ENCODE measurements around the gene MESP2. TPM values are rescaled to one million over a fixed set of nuclear protein-coding genes. Genes with fewer than 3 reads are reported as not detected.
A peak's percentile ranks its signal among the peaks of the same experiment; 100 is the strongest.

MESP2 gene
- polyA plus RNA-seq, 1 of the 3 experiments (the other 2 are of a cell fraction): 0.31 TPM

DNA sequence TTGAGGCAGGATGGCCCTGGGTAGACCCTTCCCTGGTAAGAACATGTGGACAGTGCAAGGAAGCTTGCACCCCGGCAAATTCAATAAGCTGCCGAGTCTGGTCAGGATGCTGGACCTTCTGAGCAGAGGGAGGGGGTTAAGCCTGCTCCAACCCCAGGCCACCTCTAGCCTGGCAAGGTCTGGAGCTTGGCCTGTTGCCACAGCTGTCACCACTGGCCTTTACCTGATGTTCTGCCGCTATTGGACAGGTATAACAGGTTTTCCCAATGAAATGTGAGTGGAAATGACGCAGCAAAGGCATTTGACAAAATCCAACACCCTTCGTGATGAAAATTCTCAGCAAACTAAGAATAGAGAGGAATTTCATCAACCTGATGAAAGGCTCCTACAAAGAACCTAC lies 24.4 kb upstream of the MESP2 start:
- no peaks in the 10 kb centered on the region for H3K9me3 ChIP-seq
- no peaks in the 10 kb centered on the region for H3K27me3 ChIP-seq (ENCODE audit: insufficient read depth)
- H3K4me3 ChIP-seq (ENCODE audit: low read depth in 2 of 2, low read length in 1 of 2): no peak overlapping the region
- CTCF ChIA-PET: interaction anchor here (1.0 to 7.2 kb wide), 5 partner anchors 9 to 137 kb away, joined by 4 to 55 read pairs (median 13); no protein-coding TSS in a partner anchor
- TF ChIP-seq, protein P1, sequence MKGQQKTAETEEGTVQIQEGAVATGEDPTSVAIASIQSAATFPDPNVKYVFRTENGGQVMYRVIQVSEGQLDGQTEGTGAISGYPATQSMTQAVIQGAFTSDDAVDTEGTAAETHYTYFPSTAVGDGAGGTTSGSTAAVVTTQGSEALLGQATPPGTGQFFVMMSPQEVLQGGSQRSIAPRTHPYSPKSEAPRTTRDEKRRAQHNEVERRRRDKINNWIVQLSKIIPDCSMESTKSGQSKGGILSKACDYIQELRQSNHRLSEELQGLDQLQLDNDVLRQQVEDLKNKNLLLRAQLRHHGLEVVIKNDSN (IDR thresholded peaks at IDR 0.05; ENCODE audit: borderline replicate concordance, low read depth): no peak
- TF ChIP-seq, protein P2, sequence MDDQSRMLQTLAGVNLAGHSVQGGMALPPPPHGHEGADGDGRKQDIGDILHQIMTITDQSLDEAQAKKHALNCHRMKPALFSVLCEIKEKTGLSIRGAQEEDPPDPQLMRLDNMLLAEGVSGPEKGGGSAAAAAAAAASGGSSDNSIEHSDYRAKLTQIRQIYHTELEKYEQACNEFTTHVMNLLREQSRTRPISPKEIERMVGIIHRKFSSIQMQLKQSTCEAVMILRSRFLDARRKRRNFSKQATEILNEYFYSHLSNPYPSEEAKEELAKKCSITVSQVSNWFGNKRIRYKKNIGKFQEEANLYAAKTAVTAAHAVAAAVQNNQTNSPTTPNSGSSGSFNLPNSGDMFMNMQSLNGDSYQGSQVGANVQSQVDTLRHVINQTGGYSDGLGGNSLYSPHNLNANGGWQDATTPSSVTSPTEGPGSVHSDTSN (IDR thresholded peaks at IDR 0.05): no peak
- TF ChIP-seq GABPA (IDR thresholded peaks at IDR 0.05; ENCODE audit: low read depth) (no peak), NFIC (IDR thresholded peaks at IDR 0.05; ENCODE audit: borderline replicate concordance) (no peak), TEAD4 (IDR thresholded peaks at IDR 0.05; ENCODE audit: borderline replicate concordance, insufficient read depth) (no peak), FOXJ3 (CRISPR knock-in tag; IDR thresholded peaks at IDR 0.05) (no peak), SIN3A (IDR thresholded peaks at IDR 0.05; ENCODE audit: borderline replicate concordance, low read depth, low read length) (no peak), RXRA (IDR thresholded peaks at IDR 0.05; ENCODE audit: borderline replicate concordance, low read depth) (no peak)
- TF ChIP-seq, protein P3, sequence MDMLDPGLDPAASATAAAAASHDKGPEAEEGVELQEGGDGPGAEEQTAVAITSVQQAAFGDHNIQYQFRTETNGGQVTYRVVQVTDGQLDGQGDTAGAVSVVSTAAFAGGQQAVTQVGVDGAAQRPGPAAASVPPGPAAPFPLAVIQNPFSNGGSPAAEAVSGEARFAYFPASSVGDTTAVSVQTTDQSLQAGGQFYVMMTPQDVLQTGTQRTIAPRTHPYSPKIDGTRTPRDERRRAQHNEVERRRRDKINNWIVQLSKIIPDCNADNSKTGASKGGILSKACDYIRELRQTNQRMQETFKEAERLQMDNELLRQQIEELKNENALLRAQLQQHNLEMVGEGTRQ (IDR thresholded peaks at IDR 0.05; ENCODE audit: borderline replicate concordance, low read depth, low read length): no peak
- TF ChIP-seq, protein P4, sequence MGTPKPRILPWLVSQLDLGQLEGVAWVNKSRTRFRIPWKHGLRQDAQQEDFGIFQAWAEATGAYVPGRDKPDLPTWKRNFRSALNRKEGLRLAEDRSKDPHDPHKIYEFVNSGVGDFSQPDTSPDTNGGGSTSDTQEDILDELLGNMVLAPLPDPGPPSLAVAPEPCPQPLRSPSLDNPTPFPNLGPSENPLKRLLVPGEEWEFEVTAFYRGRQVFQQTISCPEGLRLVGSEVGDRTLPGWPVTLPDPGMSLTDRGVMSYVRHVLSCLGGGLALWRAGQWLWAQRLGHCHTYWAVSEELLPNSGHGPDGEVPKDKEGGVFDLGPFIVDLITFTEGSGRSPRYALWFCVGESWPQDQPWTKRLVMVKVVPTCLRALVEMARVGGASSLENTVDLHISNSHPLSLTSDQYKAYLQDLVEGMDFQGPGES (IDR thresholded peaks at IDR 0.05; ENCODE audit: low read depth, low read length): no peak
- POLR2A ChIA-PET: interaction anchor here (1.0 kb wide), 1 partner anchor 9 kb away, joined by 4 read pairs; no protein-coding TSS in a partner anchor
- H2AFZ ChIP-seq (ENCODE audit: low read depth): no peak overlapping the region
- no peak overlapping the region for H3K27ac ChIP-seq (ENCODE audit: low read depth in 2 of 2, low read length in 1 of 2)
- DNase-seq: no peak
- H3K4me1 ChIP-seq (ENCODE audit: control insufficient read depth in 1 of 2, insufficient read depth in 2 of 2, low read depth in 1 of 2, low read length in 1 of 2): peaks cover 0 to 12% of the 10 kb centered on the region in 2 experiments; a peak in 1 of 4 replicates
- H4K20me1 ChIP-seq (ENCODE audit: insufficient read depth): no peaks in the 10 kb centered on the region
- H3K36me3 ChIP-seq (replicated peaks in 1 of 2; ENCODE audit: control insufficient read depth in 1 of 2, insufficient read depth in 2 of 2, low read length in 1 of 2): no peaks in the 10 kb centered on the region
- no peaks in the 10 kb centered on the region for H3K9me2 ChIP-seq
- H3F3A ChIP-seq (replicated peaks; ENCODE audit: insufficient read depth): peaks cover 2% of the 10 kb centered on the region
- 97% methylated on average over 5 of the region's 5 CpGs for WGBS (ENCODE audit: low lambda C conversion rate)
- H3K4me2 ChIP-seq: peak overlapping the region; percentile 95; the same call in 1 of the 2 replicates
- H3K79me2 ChIP-seq (ENCODE audit: insufficient read depth): no peaks in the 10 kb centered on the region
- no peak overlapping the region for H3K9ac ChIP-seq

DNA sequence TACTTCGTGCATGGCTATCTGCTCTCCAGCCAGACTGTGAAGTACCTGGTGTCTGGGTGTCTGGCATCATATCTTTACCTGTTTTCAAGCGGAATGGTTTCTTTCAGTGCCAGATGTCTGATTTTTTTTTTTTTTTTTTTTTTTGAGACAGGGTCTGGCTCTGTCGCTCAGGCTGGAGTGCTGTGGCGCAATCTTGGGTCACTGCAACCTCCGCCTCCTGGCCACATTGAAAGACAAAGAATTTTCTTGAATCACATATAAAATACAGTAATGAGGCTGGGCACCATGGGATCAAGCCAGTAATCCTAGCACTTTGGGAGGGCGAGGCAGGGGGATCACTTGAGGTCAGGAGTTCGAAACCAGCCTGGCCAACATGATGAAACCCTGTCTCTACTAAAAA lies 22.3 kb upstream of the MESP2 start:
- TF ChIP-seq RCOR1 (IDR thresholded peaks at IDR 0.05; ENCODE audit: low read length): no peak
- TF ChIP-seq YY1 (IDR thresholded peaks at IDR 0.05; ENCODE audit: low read depth): no peak
- TF ChIP-seq, protein P2 (IDR thresholded peaks at IDR 0.05): no peak
- TF ChIP-seq GABPA (IDR thresholded peaks at IDR 0.05; ENCODE audit: low read depth): no peak
- TF ChIP-seq POLR2AphosphoS5 (IDR thresholded peaks at IDR 0.05; ENCODE audit: low read depth, low read length): no peak
- TF ChIP-seq TEAD4 (IDR thresholded peaks at IDR 0.05; ENCODE audit: borderline replicate concordance, insufficient read depth): no peak
- Histone ChIP-seq H3K9me2 (no peaks in the 10 kb centered on the region), H3K36me3 (replicated peaks in 1 of 2; ENCODE audit: control insufficient read depth in 1 of 2, insufficient read depth in 2 of 2, low read length in 1 of 2) (no peaks in the 10 kb centered on the region), H3K79me2 (ENCODE audit: insufficient read depth) (no peaks in the 10 kb centered on the region), H3K27ac (ENCODE audit: low read depth in 2 of 2, low read length in 1 of 2) (no peak overlapping the region), H3K4me3 (ENCODE audit: low read depth in 2 of 2, low read length in 1 of 2) (no peak overlapping the region), H3K4me2 (no peak overlapping the region), H3K9ac (no peak overlapping the region), H3K4me1 (ENCODE audit: control insufficient read depth in 1 of 2, insufficient read depth in 2 of 2, low read depth in 1 of 2, low read length in 1 of 2) (peaks cover 0 to 13% of the 10 kb centered on the region in 2 experiments; a peak in 1 of 4 replicates), H3F3A (replicated peaks; ENCODE audit: insufficient read depth) (peaks cover 2% of the 10 kb centered on the region), H3K27me3 (ENCODE audit: insufficient read depth) (no peaks in the 10 kb centered on the region), H3K9me3 (no peaks in the 10 kb centered on the region), H4K20me1 (ENCODE audit: insufficient read depth) (no peaks in the 10 kb centered on the region), H2AFZ (ENCODE audit: low read depth) (no peak overlapping the region)
- no peak for DNase-seq
- 79% methylated on average over 7 of the region's 7 CpGs for WGBS (ENCODE audit: low lambda C conversion rate)
- ChIA-PET POLR2A (no interaction called here), CTCF (interaction anchor here (1.4 to 7.2 kb wide), 2 partner anchors 14 to 122 kb away, joined by 5 to 45 read pairs; no protein-coding TSS in a partner anchor)

Data from SK-N-SH (cell line).